ENCODE results near the gene OR10A6.

The OR10A6 gene

GRCh38 chr11:7889985-7890384 lies 41.1 kb downstream of the OR10A6 start:
- DNase-seq (ENCODE audit: low read depth, low spot score): no peak
- no peak overlapping the region for H3K27ac ChIP-seq

DNA sequence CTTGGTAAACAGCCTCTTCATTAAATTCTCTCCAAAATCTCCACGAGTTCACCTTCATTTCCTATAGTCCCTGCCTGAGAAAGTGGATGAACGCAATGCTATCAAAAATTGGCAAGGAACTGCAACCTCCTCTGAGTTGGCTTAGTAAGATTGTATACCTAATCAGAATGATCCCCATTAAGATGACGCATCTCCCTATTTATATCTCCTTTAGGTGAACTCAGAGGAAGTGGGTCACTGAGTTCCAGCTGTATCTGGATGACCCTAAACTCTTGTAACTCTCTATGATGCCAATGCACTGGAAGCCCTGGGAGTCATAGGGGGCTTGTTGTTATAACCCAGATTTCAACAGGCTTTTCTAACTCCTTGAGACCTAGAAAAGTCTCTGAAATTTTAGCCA lies 48.2 kb downstream of the OR10A6 start:
- no peak overlapping the region for H3K27ac ChIP-seq
- DNase-seq (ENCODE audit: low read depth, low spot score): no peak
